HG03521 (cell line): ENCODE results near the gene GAS6.
"Not testable (repeated sequence)": the region's sequence is repeated elsewhere in the genome, so short reads cannot be mapped to it uniquely, and the experiment has no call there.

Experiments used
- ATAC-seq: cut with Tn5 transposase; IDR thresholded peaks from one replicate; pipeline ENCODE4 v1.9.1; 2021; ENCODE audit warnings: mild to moderate bottlenecking, moderate library complexity; ENCODE audit not compliant: unreplicated experiment

GAS6 gene

GRCh38 chr13:113842336-113843062 is 21.4 kb downstream of the GAS6 start:
- ATAC-seq = no peak

- ATAC-seq = no peak
These were observed 22.6 kb downstream of the GAS6 start for GRCh38 chr13:113841353-113841650.

- ATAC-seq = no peak
These were observed 23.1 kb downstream of the GAS6 start for GRCh38 chr13:113840541-113841352.

- no peak for ATAC-seq
These were observed 24.2 kb downstream of the GAS6 start for GRCh38 chr13:113839536-113840204.

- no peak for ATAC-seq
These were observed 25.1 kb downstream of the GAS6 start for GRCh38 chr13:113838711-113839201.

GRCh38 chr13:113837560-113838355 is 26.1 kb downstream of the GAS6 start:
- ATAC-seq = no peak

GRCh38 chr13:113836768-113837559 is 26.9 kb downstream of the GAS6 start:
- no peak for ATAC-seq

- ATAC-seq = no peak
These were observed 28.2 kb downstream of the GAS6 start for GRCh38 chr13:113835461-113836270.

- no peak for ATAC-seq
These were observed 29.2 kb downstream of the GAS6 start for GRCh38 chr13:113834496-113835200.

- ATAC-seq = not testable (repeated sequence)
These were observed 29.9 kb downstream of the GAS6 start for GRCh38 chr13:113834006-113834405.

- ATAC-seq = no peak
These were observed 30.6 kb downstream of the GAS6 start for GRCh38 chr13:113833111-113833830.

GRCh38 chr13:113832631-113833030 is 31.2 kb downstream of the GAS6 start:
- ATAC-seq = no peak

GRCh38 chr13:113832205-113832604 is 31.7 kb downstream of the GAS6 start:
- ATAC-seq = no peak

GRCh38 chr13:113831061-113831460 is 32.8 kb downstream of the GAS6 start:
- no peak for ATAC-seq

- not testable (repeated sequence) for ATAC-seq
These were observed 33.4 kb downstream of the GAS6 start for GRCh38 chr13:113830426-113830950.

- no peak for ATAC-seq
These were observed 35.5 kb downstream of the GAS6 start for GRCh38 chr13:113828282-113828825.

- ATAC-seq = no peak
These were observed 36.9 kb downstream of the GAS6 start for GRCh38 chr13:113827021-113827420.
